Esophagus muscularis mucosa (tissue), 4 donors: ENCODE measurements around the gene ADAMTS7. TPM values are rescaled to one million over a fixed set of nuclear protein-coding genes. Genes with fewer than 3 reads are reported as not detected.
"Not testable (repeated sequence)": the region's sequence is repeated elsewhere in the genome, so short reads cannot be mapped to it uniquely, and the experiment has no call there.

Experiments
- DNase-seq: peaks from one replicate; pipeline ENCODE4 v3.0.0-alpha.2; 2017; ENCODE audit errors: extremely low spot score
- H3K27ac ChIP-seq, 4 donors: fragments of 200-600 bp; sonication (generic); replicated peaks in 1 of 4; 1 replicate in 3 of 4; 2 replicates in 1 of 4; pipeline ENCODE4 v1.5.1; 2016 to 2019; ENCODE audit warnings: mild to moderate bottlenecking in 1 of 4
- H3K27me3 ChIP-seq, 4 donors: fragments of 200-600 bp; sonication (generic); one replicate each; pipeline versions ENCODE4 v1.5.1 to v1.6.0; 2016 to 2019
- H3K36me3 ChIP-seq, 4 donors: fragments of 200-600 bp; sonication (generic); one replicate each; pipeline ENCODE4 v1.5.1; 2016 to 2019
- H3K4me1 ChIP-seq, 4 donors: fragments of 200-600 bp; sonication (generic); one replicate each; pipeline ENCODE4 v1.5.1; 2016 to 2019
- H3K4me3 ChIP-seq, 4 donors: fragments of 200-600 bp; sonication (generic); 1 replicate in 2 of 4; 2 replicates in 2 of 4; pipeline ENCODE4 v1.5.1; 2016 to 2019; ENCODE audit warnings: mild to moderate bottlenecking in 4 of 4, moderate library complexity in 1 of 4
- H3K9me3 ChIP-seq, 4 donors: fragments of 200-600 bp; sonication (generic); 1 replicate in 3 of 4; 2 replicates in 1 of 4; pipeline ENCODE4 v1.5.1; 2016 to 2019
- CTCF ChIP-seq, 3 experiments: fragments of 200-600 bp in 2 of 3; fragments of 450-650 bp in 1 of 3; sonication (generic) in 2 of 3; IDR thresholded peaks; one replicate each; pipeline ENCODE4 v1.5.1; 2017 to 2019; ENCODE audit warnings: antibody characterized with exemption in 3 of 3, mild to moderate bottlenecking in 2 of 3, moderate library complexity in 1 of 3
- EP300 ChIP-seq: sonication (generic); formaldehyde crosslinking; IDR thresholded peaks from one replicate; pipeline ENCODE4 v1.6.1; 2017; ENCODE audit warnings: antibody characterized with exemption
- POLR2A ChIP-seq: fragments of 450-650 bp; IDR thresholded peaks from one replicate; pipeline ENCODE4 v1.6.1; 2017; ENCODE audit warnings: antibody characterized with exemption, moderate library complexity, mild to moderate bottlenecking, low read depth
- POLR2AphosphoS5 ChIP-seq, 2 donors: sonication (generic); formaldehyde crosslinking; IDR thresholded peaks; one replicate each; pipeline ENCODE4 v1.6.1; 2017; ENCODE audit warnings: antibody characterized with exemption in 2 of 2
- WGBS: methylation state at CpG from one replicate; pipeline ENCODE4 v1.1.5; 2018; 5-methylcytosine and 5-hydroxymethylcytosine counted together
- intact Hi-C: fragments of 100-400 bp; cut with DNase I; formaldehyde crosslinking; loops from one replicate; pipeline ENCODE4 v1.15.1; 2023
- total RNA-seq, 4 donors: library from RNA; depleted of rRNA; stranded (reverse); fragments of >200 nt; gene quantifications; one replicate each; pipeline versions ENCODE4 v1.1.0 to v1.2.1, GENCODE V29; 2016

The ADAMTS7 gene
- total RNA-seq, 4 donors from 2014 or later: 2.0 to 4.6 (median 2.3) TPM

DNA sequence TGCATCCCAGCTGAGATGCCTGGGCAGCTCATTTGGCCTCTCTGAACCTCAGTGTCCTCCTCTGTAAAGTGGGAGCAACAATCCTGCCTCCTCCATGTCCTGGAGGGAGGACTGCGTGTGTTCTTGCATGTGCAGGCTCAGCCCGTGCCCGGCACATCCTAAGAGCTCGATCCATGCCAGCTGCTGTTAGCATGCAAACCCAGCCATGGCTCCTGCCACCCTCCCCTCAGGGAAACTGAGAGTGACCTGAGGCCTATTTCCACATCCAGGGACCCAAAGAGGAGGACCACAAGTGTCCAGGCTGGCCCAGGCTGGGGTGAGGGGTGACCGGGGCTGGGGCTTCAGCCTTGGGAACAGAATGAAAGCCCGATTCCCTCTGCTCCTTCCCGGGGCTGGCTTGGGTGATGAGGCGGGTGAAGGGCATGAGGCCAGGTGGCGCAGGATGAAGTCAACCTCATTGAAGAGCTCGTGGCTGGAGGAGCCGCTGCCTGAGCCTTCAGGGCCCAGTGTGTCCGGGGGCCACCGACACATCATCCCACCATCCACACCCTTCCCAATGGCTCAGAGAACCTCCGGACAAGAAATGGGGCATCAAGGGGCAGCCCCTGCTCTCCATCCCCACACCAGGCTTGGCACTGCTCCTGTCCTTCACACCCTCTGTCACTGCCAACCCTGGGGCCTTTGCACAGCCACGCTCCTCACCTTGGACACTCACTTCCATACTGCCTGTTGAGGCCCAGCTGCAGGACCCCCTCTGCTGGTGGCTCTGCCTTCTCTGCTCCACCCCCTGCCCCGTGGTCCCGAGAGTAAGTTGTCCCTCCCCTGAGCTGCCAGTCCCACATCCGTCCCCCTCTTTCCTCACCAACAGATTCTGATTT, 42.5 kb downstream of the ADAMTS7 start:
- TF ChIP-seq POLR2AphosphoS5 (IDR thresholded peaks at IDR 0.05): no peak
- TF ChIP-seq EP300: no peak
- TF ChIP-seq CTCF (IDR thresholded peaks at IDR 0.05): no peak
- TF ChIP-seq POLR2A: no peak
- peaks cover 0 to 7% (median 4%) of the 10 kb centered on the region in 4 donors for H3K36me3 ChIP-seq
- H3K4me3 ChIP-seq: no peak overlapping the region
- intact Hi-C loops: no loop called here
- DNase-seq: no peak
- no peaks in the 10 kb centered on the region for H3K27me3 ChIP-seq
- WGBS: 86% methylated on average over 10 of the region's 18 CpGs
- H3K4me1 ChIP-seq: no peaks in the 10 kb centered on the region
- H3K27ac ChIP-seq: no peak overlapping the region
- no peaks in the 10 kb centered on the region for H3K9me3 ChIP-seq

- DNase-seq: no peak
- Histone ChIP-seq H3K27me3 (no peaks in the 10 kb centered on the region), H3K36me3 (peaks cover 0 to 7% (median 4%) of the 10 kb centered on the region in 4 donors), H3K9me3 (no peaks in the 10 kb centered on the region), H3K4me1 (no peaks in the 10 kb centered on the region), H3K27ac (no peak overlapping the region), H3K4me3 (no peak overlapping the region)
- WGBS: 86% methylated on average over 10 of the region's 13 CpGs
- TF ChIP-seq CTCF (IDR thresholded peaks at IDR 0.05) (no peak), POLR2AphosphoS5 (IDR thresholded peaks at IDR 0.05) (no peak), EP300 (no peak), POLR2A (no peak)
- intact Hi-C loops: no loop called here
Observed at GRCh38 chr15:78768096-78768495, 43.2 kb downstream of the ADAMTS7 start.

DNA sequence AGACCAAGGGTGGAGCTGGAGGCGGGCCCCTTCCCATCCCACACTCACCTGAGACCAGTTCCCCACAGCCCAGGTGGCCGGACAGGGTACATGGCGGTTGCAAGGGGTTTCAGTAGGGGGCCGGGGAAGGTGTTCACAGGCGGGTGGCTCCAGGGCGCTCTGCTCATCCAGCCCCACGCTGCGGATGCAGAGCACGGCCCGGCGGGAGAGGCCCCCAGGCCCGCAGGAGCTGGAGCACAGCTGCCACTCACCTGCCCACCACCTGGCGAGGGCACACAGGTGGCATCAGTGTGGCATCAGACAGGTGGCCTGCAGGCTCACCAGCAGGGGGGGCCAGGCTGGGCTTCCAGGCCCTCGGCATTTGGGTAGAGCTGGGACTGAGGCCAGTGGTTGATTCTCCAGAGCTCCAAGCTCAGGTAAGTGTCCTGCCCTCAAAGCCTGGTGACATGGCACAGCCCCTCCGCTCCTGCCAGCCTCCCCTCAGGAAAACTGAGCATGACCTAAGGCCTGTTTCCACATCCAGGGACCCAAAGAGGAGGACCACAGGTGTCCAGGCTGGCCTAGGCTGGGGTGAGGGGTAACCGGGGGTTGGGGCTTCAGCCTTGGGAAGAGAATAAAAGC, 43.8 kb downstream of the ADAMTS7 start:
- TF ChIP-seq EP300 (no peak), POLR2AphosphoS5 (IDR thresholded peaks at IDR 0.05) (no peak), CTCF (IDR thresholded peaks at IDR 0.05) (no peak), POLR2A (no peak)
- WGBS: 96% methylated on average over 5 of the region's 16 CpGs
- no peaks in the 10 kb centered on the region for H3K9me3 ChIP-seq
- intact Hi-C loops: no loop called here
- no peaks in the 10 kb centered on the region for H3K27me3 ChIP-seq
- no peak for DNase-seq
- H3K4me1 ChIP-seq: no peaks in the 10 kb centered on the region
- no peak overlapping the region for H3K4me3 ChIP-seq
- H3K27ac ChIP-seq: no peak overlapping the region
- H3K36me3 ChIP-seq: peaks cover 0 to 7% (median 4%) of the 10 kb centered on the region in 4 donors

- intact Hi-C loops, H3K27ac ChIP-seq: not testable (repeated sequence)
- WGBS: 93% methylated on average over 3 of the region's 21 CpGs
Observed at GRCh38 chr15:78766641-78767071, 44.6 kb downstream of the ADAMTS7 start.

DNA sequence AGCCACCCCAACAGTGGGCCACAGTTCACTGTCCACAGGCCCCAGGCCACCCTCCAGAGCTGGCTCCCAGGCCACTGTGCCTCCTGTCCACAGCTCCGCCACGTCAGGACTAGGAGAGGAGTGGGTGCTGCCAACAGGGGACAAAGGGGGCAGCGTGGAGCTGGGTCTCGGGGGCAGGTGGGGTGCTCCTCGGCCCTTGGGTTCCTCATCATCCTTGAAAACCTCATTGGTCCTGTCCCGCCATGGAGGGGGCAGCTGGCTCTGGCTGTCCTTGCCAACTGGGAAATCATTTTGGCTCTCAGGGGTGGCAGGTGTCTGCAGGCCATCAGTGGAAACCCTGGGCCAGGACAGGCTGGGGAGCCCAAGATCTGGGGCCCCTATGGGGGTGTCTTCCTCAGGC, 45.2 kb downstream of the ADAMTS7 start:
- TF ChIP-seq POLR2AphosphoS5 (IDR thresholded peaks at IDR 0.05): no peak
- no peak for TF ChIP-seq CTCF (IDR thresholded peaks at IDR 0.05)
- no peak for TF ChIP-seq POLR2A
- TF ChIP-seq EP300: no peak
- Histone ChIP-seq H3K27me3 (no peaks in the 10 kb centered on the region), H3K27ac (no peak overlapping the region), H3K4me1 (peaks cover 0 to 14% (median 12%) of the 10 kb centered on the region in 4 donors), H3K36me3 (peaks cover 0 to 2% (median 1%) of the 10 kb centered on the region in 4 donors), H3K9me3 (no peaks in the 10 kb centered on the region), H3K4me3 (no peak overlapping the region)
- WGBS: 88% methylated on average over 6 of the region's 6 CpGs
- intact Hi-C loops: no loop called here
- DNase-seq: no peak

More at GRCh38 chr15:78766641-78767071, 44.6 kb downstream of the ADAMTS7 start:
- H3K4me3 ChIP-seq, H3K27me3 ChIP-seq, DNase-seq, H3K9me3 ChIP-seq, H3K4me1 ChIP-seq, H3K36me3 ChIP-seq: not testable (repeated sequence)

- H3K27ac ChIP-seq, H3K36me3 ChIP-seq, H3K27me3 ChIP-seq, intact Hi-C loops, H3K9me3 ChIP-seq, DNase-seq, H3K4me3 ChIP-seq: not testable (repeated sequence)
- peaks cover 4 to 16% (median 15%) of the 10 kb centered on the region in 4 donors for H3K4me1 ChIP-seq
- WGBS: no CpG with 5 or more reads among the region's 18 CpGs
Observed at GRCh38 chr15:78765154-78765860, 46.0 kb downstream of the ADAMTS7 start.
